Lower leg skin (tissue), 4 donors: ENCODE measurements around the gene ZDHHC17. TPM values are rescaled to one million over a fixed set of nuclear protein-coding genes. Genes with fewer than 3 reads are reported as not detected.
"Not testable (repeated sequence)": the region's sequence is repeated elsewhere in the genome, so short reads cannot be mapped to it uniquely, and the experiment has no call there.

Experiments used
- DNase-seq, 2 donors: peaks; one replicate each; pipeline ENCODE4 v3.0.0-alpha.2; 2019; ENCODE audit warnings: low spot score in 2 of 2
- H3K4me3 ChIP-seq: fragments of 200-600 bp; sonication (generic); 2 replicates; pipeline ENCODE4 v1.5.1; 2017; ENCODE audit warnings: mild to moderate bottlenecking, low read depth; ENCODE audit not compliant: poor library complexity, severe bottlenecking
- CTCF ChIP-seq, 3 donors: fragments of 450-650 bp; IDR thresholded peaks; one replicate each; pipeline ENCODE4 v1.5.1; 2016; ENCODE audit warnings: antibody characterized with exemption in 3 of 3, mild to moderate bottlenecking in 3 of 3, moderate library complexity in 2 of 3
- POLR2A ChIP-seq, 2 donors: fragments of 450-650 bp; IDR thresholded peaks; one replicate each; pipeline ENCODE4 v1.6.1; 2016 to 2017; ENCODE audit warnings: antibody characterized with exemption in 2 of 2, mild to moderate bottlenecking in 1 of 2, moderate library complexity in 1 of 2
- WGBS, 2 donors: methylation state at CpG; one replicate each; pipeline ENCODE4 v1.1.5; 2018; 5-methylcytosine and 5-hydroxymethylcytosine counted together
- intact Hi-C: fragments of 100-400 bp; cut with DNase I; formaldehyde crosslinking; loops from one replicate; pipeline ENCODE4 v1.15.0; 2023; ENCODE audit warnings: low total_unique reads
- total RNA-seq, 4 donors: library from RNA; depleted of rRNA; stranded (reverse); fragments of >200 nt; gene quantifications; one replicate each; pipeline ENCODE4 v1.1.0, GENCODE V29; 2016

Gene ZDHHC17
- total RNA-seq, 4 donors from 2014 or later, result 10.5 to 18.7 (median 13.0) TPM

- TF ChIP-seq CTCF (IDR thresholded peaks at IDR 0.05), result no peak
- no peak for TF ChIP-seq POLR2A (IDR thresholded peaks at IDR 0.05)
- no peak overlapping the region for H3K4me3 ChIP-seq
- intact Hi-C loops, result no loop called here
- no peak for DNase-seq
- 69 to 88% methylated on average over 4 to 5 of the region's 5 CpGs for WGBS, 2 donors
These were observed 44.5 kb upstream of the ZDHHC17 start for GRCh38 chr12:76719171-76720041.

- H3K4me3 ChIP-seq, result no peak overlapping the region
- no peak for DNase-seq
- TF ChIP-seq CTCF (IDR thresholded peaks at IDR 0.05) (no peak), POLR2A (IDR thresholded peaks at IDR 0.05) (no peak)
- 70 to 73% methylated on average over 2 of the region's 2 CpGs for WGBS, 2 donors
- intact Hi-C loops, result no loop called here
These were observed 43.8 kb upstream of the ZDHHC17 start for GRCh38 chr12:76720068-76720467.

GRCh38 chr12:76726626-76727025, 37.3 kb upstream of the ZDHHC17 start:
- TF ChIP-seq POLR2A (IDR thresholded peaks at IDR 0.05), result no peak
- no peak for TF ChIP-seq CTCF (IDR thresholded peaks at IDR 0.05)
- H3K4me3 ChIP-seq, result no peak overlapping the region
- DNase-seq, result no peak
- intact Hi-C loops, result no loop called here

GRCh38 chr12:76732188-76732587, 31.7 kb upstream of the ZDHHC17 start:
- DNase-seq, intact Hi-C loops, H3K4me3 ChIP-seq: not testable (repeated sequence)
- WGBS, 2 donors, result 94 to 96% methylated on average over 3 of the region's 3 CpGs

- DNase-seq, H3K4me3 ChIP-seq, intact Hi-C loops: not testable (repeated sequence)
- 91 to 94% methylated on average over 2 of the region's 2 CpGs for WGBS, 2 donors
These were observed 26.2 kb upstream of the ZDHHC17 start for GRCh38 chr12:76737689-76738088.

- 73 to 83% methylated on average over 10 of the region's 10 CpGs for WGBS, 2 donors
- TF ChIP-seq POLR2A (IDR thresholded peaks at IDR 0.05), result no peak
- no peak for TF ChIP-seq CTCF (IDR thresholded peaks at IDR 0.05)
- intact Hi-C loops, result no loop called here
These were observed 24.9 kb upstream of the ZDHHC17 start for GRCh38 chr12:76738824-76739579.

More at GRCh38 chr12:76738824-76739579, 24.9 kb upstream of the ZDHHC17 start:
- no peak for DNase-seq
- no peak overlapping the region for H3K4me3 ChIP-seq
